ENCODE measurements around the gene BROX. TPM values are rescaled to one million over a fixed set of nuclear protein-coding genes. Genes with fewer than 3 reads are reported as not detected.

The BROX gene
- polyA plus RNA-seq, 3 donors from 2014 or later: 17.5 to 26.5 (median 22.1) TPM

DNA sequence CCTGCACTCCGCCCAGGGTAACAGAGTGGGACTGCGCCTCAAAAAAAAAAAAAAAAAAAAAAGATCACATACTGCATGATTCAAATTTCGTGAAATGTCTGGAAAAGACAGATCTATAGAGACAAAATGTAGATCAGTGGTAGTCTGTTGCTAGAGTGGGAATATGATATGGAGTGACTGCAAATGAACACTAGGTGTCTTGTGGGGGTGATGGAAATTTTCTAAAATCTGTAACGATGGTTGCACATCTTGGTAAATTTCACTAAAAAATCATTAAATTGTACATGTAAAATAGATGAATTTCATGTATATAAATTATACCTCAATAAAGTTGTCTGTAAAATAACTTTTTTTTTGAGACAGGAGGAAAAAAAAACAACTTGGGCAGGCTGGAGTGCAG is 5.5 kb upstream of the BROX start:
- DNase-seq: no peak
- peaks cover 36 to 72% of the 10 kb centered on the region in 2 donors for H3K4me1 Mint-ChIP-seq
- H3K9me3 Mint-ChIP-seq: peaks cover 0 to 1% (median 0%) of the 10 kb centered on the region in 6 donors
- H3K36me3 Mint-ChIP-seq: peaks cover 3 to 10% (median 10%) of the 10 kb centered on the region in 3 donors
- no peak overlapping the region for H3K27ac Mint-ChIP-seq
- peaks cover 0 to 6% (median 2%) of the 10 kb centered on the region in 3 donors for H3K27me3 Mint-ChIP-seq (ENCODE audit: low read depth in 3 of 3)
- H3K4me3 Mint-ChIP-seq: no peak overlapping the region

- Mint-ChIP-seq H3K4me3 (peak overlapping the region in 3 of 5 donors; percentile 54 to 95 (median 55)), H3K27ac (peak overlapping the region in 4 of 6 donors; percentile 31 to 72 (median 53)), H3K27me3 (ENCODE audit: low read depth in 3 of 3) (peaks cover 11 to 18% (median 12%) of the 10 kb centered on the region in 3 donors), H3K9me3 (peaks cover 0 to 1% (median 0%) of the 10 kb centered on the region in 6 donors), H3K4me1 (peaks cover 47 to 70% of the 10 kb centered on the region in 2 donors), H3K36me3 (peaks cover 0 to 6% (median 3%) of the 10 kb centered on the region in 3 donors)
- DNase-seq: no peak
Measured at GRCh38 chr1:222709700-222710153, 2.6 kb upstream of the BROX start.

DNA sequence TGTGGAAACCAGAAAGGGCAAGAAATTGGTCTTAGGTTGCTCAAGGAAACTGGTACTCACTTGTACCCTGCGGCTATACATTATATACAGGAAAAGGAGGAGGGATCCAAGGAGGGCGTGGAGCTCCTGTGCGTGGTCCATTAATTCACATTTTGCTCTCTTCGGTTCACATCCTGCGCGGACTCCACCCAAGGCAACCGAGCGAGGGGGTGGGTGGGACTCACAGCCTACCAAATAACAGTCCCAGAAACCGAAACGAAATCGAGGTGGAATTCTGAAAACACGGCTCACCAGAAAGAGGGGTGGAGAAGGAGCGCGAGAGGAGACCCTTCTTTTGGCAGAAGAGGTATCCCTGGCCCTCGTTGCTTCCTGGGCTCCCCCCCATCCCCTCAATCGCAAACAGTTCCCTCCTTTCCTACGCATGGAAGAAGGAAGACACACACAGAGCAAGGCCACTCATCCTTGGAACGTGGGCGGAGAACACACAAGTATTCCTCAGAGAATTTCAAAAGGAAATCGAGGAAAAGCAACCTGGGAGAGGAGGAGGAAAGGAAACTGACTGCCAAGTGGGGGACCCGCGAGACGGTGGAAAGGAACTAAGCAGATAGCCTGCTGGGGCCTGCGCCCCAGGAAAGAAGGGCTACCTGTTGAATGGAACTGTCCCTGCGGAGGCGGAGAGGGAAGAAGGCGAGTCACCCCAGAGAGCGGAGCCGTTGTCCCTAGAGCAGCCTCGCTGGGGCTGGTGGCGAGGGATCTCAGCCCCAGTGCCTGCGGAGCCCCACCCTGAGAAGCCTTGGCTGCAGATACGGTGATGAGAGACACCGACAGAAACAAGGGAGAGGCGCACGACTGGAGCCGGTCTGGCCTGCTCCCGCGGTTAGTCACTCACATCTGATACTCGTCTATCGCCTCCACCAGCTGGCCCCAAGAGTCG is 778 bp upstream of the BROX start:
- Mint-ChIP-seq H3K4me3 (peak overlapping the region; percentile 95 to 100 (median 98)), H3K27ac (peak overlapping the region; percentile 97 to 100 (median 98)), H3K27me3 (ENCODE audit: low read depth in 3 of 3) (peaks cover 11 to 20% (median 12%) of the 10 kb centered on the region in 3 donors), H3K9me3 (peaks cover 0 to 1% (median 0%) of the 10 kb centered on the region in 6 donors), H3K4me1 (peaks cover 49 to 62% of the 10 kb centered on the region in 2 donors), H3K36me3 (peaks cover 3 to 4% (median 4%) of the 10 kb centered on the region in 3 donors)
- peak; percentile 59 to 70 (median 66) for DNase-seq

- H3K4me3 Mint-ChIP-seq: peak overlapping the region; percentile 95 to 100 (median 98)
- peaks cover 54 to 73% of the 10 kb centered on the region in 2 donors for H3K4me1 Mint-ChIP-seq
- H3K27me3 Mint-ChIP-seq (ENCODE audit: low read depth in 3 of 3): peaks cover 11 to 20% (median 12%) of the 10 kb centered on the region in 3 donors
- H3K27ac Mint-ChIP-seq: peak overlapping the region; percentile 96 to 100 (median 99)
- H3K9me3 Mint-ChIP-seq: peaks cover 0 to 1% (median 0%) of the 10 kb centered on the region in 6 donors
- peak; percentile 86 to 89 (median 89) for DNase-seq
- H3K36me3 Mint-ChIP-seq: peaks cover 0 to 9% (median 9%) of the 10 kb centered on the region in 3 donors
Measured at GRCh38 chr1:222713091-222713961, 962 bp downstream of the BROX start.

DNA sequence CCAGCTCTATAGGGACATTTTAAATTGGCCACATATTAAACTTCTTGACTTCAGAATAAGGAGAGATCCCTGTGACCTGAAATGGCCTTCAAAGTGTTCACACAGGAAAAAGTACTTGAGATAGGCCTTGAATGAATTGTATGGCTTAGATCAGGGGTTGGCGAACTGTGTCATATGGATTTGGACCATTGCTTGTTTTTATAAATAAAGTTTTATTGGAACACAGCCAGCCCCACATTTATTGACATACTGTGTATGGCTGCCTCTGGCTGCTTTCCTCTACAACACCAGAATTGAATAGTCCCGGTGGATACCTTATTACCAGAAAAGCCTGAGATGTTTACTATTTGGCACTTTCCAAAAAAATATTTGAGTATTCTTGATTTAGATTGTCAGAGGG is 4.0 kb downstream of the BROX start:
- Mint-ChIP-seq H3K9me3 (peaks cover 0 to 1% (median 0%) of the 10 kb centered on the region in 6 donors), H3K36me3 (peaks cover 5 to 26% (median 10%) of the 10 kb centered on the region in 3 donors), H3K4me1 (peaks cover 30 to 61% of the 10 kb centered on the region in 2 donors), H3K4me3 (no peak overlapping the region), H3K27ac (peak overlapping the region in 3 of 6 donors; percentile 36 to 55 (median 48)), H3K27me3 (ENCODE audit: low read depth in 3 of 3) (peaks cover 11 to 19% (median 12%) of the 10 kb centered on the region in 3 donors)
- no peak for DNase-seq

- H3K36me3 Mint-ChIP-seq: peaks cover 46 to 67% (median 49%) of the 10 kb centered on the region in 3 donors
- no peak overlapping the region for H3K27ac Mint-ChIP-seq
Measured at GRCh38 chr1:222728746-222729145, 16.4 kb downstream of the BROX start.

DNA sequence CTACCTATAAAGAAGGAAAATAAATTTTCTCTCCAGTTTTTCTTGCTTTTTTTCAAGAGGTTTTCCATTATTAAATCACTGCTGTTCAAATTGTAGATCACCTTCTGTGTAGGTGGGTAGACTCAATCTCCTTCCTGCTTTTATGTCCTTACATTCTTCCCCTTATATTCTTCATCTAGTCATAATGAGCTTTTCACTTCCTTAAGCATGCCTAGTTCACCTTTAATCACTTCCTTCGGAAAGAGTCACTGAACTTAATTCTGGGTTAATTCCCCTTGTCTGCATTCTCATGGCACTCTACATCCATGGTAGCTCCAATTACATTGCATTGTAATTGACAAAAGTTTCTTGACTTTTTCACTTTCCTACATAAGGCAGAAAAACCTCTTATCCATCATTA is 18.5 kb downstream of the BROX start:
- Mint-ChIP-seq H3K27ac (peak overlapping the region in 3 of 6 donors; percentile 8 to 36 (median 25)), H3K36me3 (peaks cover 38 to 66% (median 42%) of the 10 kb centered on the region in 3 donors), H3K27me3 (ENCODE audit: low read depth in 3 of 3) (peaks cover 0 to 3% (median 0%) of the 10 kb centered on the region in 3 donors), H3K4me1 (peaks cover 4 to 24% of the 10 kb centered on the region in 2 donors), H3K4me3 (no peak overlapping the region), H3K9me3 (no peaks in the 10 kb centered on the region)
- DNase-seq: no peak

More at GRCh38 chr1:222728746-222729145, 16.4 kb downstream of the BROX start:
- Mint-ChIP-seq H3K4me3 (no peak overlapping the region), H3K9me3 (no peaks in the 10 kb centered on the region), H3K4me1 (peaks cover 4 to 24% of the 10 kb centered on the region in 2 donors), H3K27me3 (ENCODE audit: low read depth in 3 of 3) (peaks cover 0 to 3% (median 0%) of the 10 kb centered on the region in 3 donors)
- DNase-seq: no peak

DNA sequence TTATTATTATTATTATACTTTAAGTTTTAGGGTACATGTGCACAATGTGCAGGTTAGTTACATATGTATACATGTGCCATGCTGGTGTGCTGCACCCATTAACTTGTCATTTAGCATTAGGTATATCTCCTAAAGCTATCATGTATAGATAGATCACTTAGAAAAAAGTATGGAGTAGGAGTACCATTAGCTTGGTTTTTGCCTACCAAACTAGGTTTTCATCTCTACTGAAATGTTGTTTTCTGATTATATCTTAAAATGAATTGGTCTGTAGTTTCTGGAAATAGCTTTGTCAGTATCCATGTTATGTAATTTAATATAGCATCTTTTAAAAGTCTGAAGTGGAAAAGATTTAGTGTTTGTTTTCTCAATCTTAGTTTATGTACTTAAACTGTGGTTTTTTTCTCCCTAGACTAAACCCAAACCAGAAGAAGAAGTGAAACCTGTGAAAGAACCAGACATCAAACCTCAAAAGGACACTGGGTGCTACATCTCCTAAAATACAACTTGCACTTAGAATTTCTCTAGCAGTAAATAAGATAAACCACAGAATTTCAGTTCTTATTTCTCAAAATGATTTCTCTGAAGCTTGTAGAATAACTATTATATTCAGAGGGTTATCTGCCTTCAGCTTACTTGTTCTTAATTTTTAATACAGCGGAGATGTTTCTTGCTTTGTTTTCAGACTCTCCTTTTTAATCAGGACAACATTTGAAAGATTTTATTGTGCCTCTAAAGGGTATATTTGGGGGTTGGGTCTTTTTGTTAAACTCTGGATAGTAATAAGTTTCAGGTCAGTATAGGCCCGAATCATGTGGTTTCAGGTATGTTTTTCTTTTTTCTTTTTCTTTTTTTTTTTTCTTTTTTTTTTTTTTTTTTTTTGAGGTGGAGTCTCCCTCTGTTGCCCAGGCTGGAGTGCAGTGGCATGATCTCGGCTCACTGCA is 20.1 kb downstream of the BROX start:
- Mint-ChIP-seq H3K36me3 (peaks cover 36 to 57% (median 40%) of the 10 kb centered on the region in 3 donors), H3K4me1 (peaks cover 4 to 24% of the 10 kb centered on the region in 2 donors), H3K4me3 (no peak overlapping the region), H3K9me3 (no peaks in the 10 kb centered on the region), H3K27ac (peak overlapping the region in 5 of 6 donors; percentile 12 to 50 (median 19)), H3K27me3 (ENCODE audit: low read depth in 3 of 3) (peaks cover 0 to 1% (median 0%) of the 10 kb centered on the region in 3 donors)
- DNase-seq: no peak

DNA sequence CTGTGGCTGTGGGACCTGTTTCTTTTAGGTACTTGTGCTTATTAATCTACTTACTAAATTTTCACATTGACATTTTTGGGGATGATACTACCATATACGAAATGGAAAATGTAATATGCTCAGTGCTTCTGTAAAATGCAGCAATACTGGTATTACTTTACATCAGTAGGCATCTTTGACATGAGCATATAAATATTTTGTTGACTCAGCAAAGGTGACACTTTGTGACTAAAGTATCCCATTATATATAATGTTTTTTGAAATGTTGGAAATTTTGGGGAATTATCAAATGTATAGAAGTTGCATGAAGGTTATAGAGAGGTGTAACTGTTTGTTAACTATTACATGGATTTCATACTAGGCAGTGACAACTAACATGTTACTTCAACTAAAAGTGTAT is 22.4 kb downstream of the BROX start:
- DNase-seq: no peak
- H3K27me3 Mint-ChIP-seq (ENCODE audit: low read depth in 3 of 3): no peaks in the 10 kb centered on the region
- peaks cover 19 to 40% (median 21%) of the 10 kb centered on the region in 3 donors for H3K36me3 Mint-ChIP-seq
- H3K27ac Mint-ChIP-seq: peak overlapping the region in 1 of 6 donors; percentile 55
- H3K4me1 Mint-ChIP-seq: peaks cover 4 to 19% of the 10 kb centered on the region in 2 donors
- no peak overlapping the region for H3K4me3 Mint-ChIP-seq
- H3K9me3 Mint-ChIP-seq: no peaks in the 10 kb centered on the region

GRCh38 chr1:222736470-222736869 is 24.1 kb downstream of the BROX start:
- Mint-ChIP-seq H3K27me3 (ENCODE audit: low read depth in 3 of 3) (no peaks in the 10 kb centered on the region), H3K4me3 (no peak overlapping the region), H3K4me1 (peaks cover 4 to 12% of the 10 kb centered on the region in 2 donors), H3K36me3 (peaks cover 10 to 27% (median 13%) of the 10 kb centered on the region in 3 donors), H3K9me3 (no peaks in the 10 kb centered on the region), H3K27ac (no peak overlapping the region)
- no peak for DNase-seq

DNA sequence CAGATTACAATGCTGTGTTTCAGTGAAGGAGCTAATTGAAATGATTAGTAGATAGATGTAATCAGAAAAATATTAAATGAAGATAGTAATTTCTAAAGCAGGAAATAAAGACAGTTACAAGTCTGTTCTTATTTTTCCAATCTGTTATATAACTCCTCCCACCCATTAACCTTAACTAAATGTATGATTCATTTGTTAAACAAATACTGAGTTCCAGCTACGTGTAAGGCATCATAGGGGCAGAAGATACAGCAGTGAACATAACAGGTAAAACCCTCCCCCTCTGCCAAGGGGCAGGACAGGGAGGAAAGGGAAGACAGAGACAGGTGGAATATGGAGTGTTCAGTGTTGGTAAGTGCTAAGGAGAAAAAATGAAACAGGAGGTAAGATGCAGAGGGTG is 24.6 kb downstream of the BROX start, which contains the start of gene FAM177B:
Gene FAM177B, plus strand, starts transcription at position 231 of the 400 bp plus-strand sequence. CDS start 9,344 bp downstream, outside the sequence.
- Mint-ChIP-seq H3K36me3 (peaks cover 6 to 23% (median 9%) of the 10 kb centered on the region in 3 donors), H3K4me1 (peaks cover 1 to 12% of the 10 kb centered on the region in 2 donors), H3K27me3 (ENCODE audit: low read depth in 3 of 3) (no peaks in the 10 kb centered on the region), H3K4me3 (no peak within 1 kb of the TSS), H3K9me3 (no peaks in the 10 kb centered on the region), H3K27ac (peak within 1 kb of the TSS in 1 of 6 donors; percentile 19)
- no peak for DNase-seq

DNA sequence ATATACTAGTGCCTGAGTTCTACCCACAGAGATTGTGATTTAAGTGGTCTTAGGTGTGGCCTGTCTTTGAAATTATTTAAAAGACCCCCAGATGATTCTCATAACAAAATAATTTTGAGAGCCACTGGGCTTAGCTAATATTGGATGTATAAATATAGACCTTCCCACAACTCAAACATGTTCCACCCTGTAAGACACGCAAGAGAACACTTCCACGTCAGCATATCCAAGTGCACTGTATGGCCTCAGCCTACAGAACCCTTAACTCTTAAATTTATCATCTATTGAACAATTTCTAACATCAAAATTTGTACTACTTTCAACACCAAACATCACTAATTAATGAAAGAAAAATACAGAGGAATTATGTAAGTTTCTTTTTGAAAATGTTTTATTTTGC is 27.1 kb downstream of the BROX start:
- no peak for DNase-seq
- no peak overlapping the region for H3K27ac Mint-ChIP-seq
- H3K27me3 Mint-ChIP-seq (ENCODE audit: low read depth in 3 of 3): no peaks in the 10 kb centered on the region
- no peak overlapping the region for H3K4me3 Mint-ChIP-seq
- peaks cover 0 to 5% of the 10 kb centered on the region in 2 donors for H3K4me1 Mint-ChIP-seq
- H3K36me3 Mint-ChIP-seq: peaks cover 0 to 7% (median 0%) of the 10 kb centered on the region in 3 donors
- H3K9me3 Mint-ChIP-seq: no peaks in the 10 kb centered on the region

Data from immature natural killer cell (primary cell).